GM18526 (cell line): Measurements from ENCODE around the gene AGR3.

Experiments
- POLR2A ChIP-seq: IDR thresholded peaks from 3 replicates; pipeline ENCODE4 v1.6.1; 2011; ENCODE audit not compliant: insufficient read length; ENCODE audit errors: extremely low read depth

The AGR3 gene

DNA sequence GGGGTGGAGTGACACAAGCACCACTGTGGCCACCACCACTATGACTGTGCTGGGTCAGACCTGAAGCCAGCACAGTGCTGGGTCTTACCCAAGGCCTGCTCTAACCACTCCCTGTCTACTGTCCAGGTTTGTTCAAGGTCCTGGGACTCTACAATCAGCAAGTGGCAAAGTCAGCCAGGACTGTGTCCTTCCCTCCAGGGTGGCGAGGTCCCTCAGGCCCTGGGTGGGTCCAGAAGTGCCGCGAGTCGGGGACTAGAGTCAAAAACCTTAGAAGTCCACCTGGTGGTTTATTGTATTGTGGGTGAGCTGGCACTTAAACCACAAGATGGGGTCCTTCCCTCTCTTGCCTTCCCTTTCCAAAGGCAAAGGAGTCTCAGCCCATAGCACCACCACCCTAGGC lies 30.8 kb upstream of the AGR3 start:
- TF ChIP-seq POLR2A = no peak

DNA sequence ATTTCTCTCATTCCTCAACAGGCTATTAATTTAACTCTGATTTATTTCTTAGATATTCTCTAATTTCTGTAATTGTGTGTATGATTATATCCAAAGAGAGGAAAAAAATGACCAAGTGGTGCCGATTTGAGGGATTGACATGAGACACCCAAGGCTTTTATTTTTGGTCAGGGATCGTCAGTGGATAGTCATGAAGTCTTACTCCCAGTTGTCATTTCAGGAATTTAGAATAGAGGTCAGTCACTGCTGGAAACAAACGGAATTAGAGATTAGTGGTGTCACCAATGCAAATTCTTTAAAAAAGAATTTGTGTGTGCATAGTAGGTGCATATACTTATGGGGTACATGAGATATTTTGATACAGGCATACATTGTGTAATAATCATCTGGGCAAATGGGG lies 26.8 kb upstream of the AGR3 start:
- TF ChIP-seq POLR2A = no peak

DNA sequence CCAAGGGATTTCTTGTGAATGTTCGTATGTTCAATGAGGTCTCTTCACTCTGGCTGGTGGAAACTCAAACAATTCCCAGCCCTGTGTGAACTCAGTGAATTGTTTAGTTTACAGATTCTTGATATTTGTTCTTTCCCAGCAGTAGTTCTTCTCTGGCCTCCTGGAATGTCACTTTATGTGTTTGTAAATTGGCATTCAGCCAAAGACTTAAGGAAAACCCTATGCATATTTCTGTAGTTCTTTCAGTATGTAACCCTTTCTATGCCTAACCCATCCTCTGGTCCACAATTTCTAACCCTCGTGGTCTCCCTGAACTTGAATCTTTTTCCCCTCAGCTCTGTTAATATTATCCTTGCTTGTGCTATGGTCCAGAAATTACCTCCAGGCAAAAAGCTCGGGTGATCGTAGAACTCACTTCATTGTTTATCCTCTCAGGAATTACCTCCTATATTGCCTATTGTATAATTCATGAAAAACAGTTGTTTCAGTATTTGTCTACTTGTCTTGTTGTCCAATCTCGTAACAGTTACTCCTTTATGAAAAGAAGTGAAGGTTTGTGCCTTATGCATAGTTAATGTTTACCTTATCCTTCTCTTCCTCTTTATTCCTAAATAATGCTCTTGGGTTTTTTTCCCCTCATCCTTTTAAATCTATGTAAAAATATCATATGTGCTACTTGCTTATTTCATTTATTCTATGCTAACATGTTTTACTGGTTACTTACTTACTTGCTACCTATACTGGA lies 23.7 kb upstream of the AGR3 start:
- no peak for TF ChIP-seq POLR2A

DNA sequence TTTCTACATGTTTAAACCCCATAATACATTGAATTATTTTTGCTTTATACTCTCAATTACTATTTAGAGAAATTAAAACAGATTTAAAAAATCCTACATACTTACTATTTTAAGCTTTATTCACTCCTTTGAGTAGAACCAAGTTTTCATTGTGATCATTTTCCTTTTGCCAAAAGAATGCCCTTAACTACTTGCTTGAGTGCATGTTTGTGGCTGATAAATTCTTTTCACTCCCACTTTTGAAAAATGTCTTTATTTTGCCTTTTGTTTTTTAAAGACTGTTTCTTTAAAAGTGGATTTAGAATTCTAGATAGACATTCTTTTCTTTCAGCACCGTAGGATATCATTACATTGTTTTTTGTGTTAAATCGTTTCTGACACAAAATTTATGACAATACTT lies 22.3 kb upstream of the AGR3 start:
- no peak for TF ChIP-seq POLR2A

DNA sequence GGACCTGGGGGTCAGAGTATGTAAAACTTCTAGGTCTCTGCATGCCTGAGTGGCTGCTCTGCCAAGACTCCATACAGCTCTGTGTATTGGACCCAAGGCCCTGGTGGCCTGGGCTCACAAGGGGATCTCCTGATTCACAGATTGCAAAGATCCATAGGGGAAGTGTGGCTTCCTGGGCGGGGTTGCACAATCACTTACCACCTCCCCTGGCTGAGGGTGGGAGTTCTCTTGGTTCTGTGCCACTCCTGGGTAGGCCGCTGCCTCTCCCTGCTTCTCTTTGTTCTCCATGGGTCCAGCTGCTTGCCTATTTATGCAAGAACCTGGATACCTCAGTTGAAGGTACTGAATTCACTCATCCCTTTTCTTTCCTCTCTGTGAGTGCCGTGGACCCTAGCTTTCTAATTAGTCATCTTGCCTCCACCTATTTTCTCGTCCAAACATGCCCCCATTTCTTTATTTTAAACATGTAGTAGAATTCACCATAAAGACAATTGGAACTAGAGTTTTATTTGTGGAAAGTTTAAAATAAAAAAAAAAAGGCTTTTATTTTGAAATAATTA lies 18.5 kb upstream of the AGR3 start:
- no peak for TF ChIP-seq POLR2A

DNA sequence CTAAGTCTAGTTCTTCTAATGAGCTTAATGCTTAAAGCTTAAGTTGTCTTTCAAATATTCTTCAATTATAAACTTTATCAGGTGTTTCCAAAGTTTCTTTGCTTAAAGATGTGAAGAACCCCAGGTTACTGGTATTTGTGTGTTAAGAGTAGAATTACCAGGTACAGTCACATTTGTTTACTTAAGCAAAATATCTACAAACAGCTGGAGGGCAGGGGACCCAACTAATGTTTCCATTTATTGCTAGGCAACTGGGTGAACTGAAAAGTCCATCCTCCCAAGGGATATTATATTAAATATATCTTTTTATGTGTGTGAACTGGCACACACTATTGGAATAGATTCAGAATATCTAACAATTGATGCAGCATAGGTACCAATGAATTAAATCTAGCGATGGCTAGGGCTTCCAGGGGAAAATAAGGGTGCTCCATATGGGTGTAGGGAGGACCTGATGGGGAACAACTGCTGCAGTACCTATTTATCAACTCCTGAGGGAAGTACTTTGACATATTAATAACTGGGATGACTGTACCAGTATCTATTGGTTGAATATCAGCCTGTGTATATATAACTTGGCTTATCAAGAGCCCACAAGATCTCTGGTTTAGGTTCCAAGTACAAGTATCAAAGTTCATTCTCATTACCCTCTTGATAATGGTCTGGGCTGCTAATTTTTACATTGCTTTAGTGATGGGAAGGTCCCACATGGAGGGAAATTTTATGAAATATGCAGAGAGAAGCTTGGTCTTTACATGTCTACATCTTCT lies 10.3 kb upstream of the AGR3 start:
- no peak for TF ChIP-seq POLR2A

DNA sequence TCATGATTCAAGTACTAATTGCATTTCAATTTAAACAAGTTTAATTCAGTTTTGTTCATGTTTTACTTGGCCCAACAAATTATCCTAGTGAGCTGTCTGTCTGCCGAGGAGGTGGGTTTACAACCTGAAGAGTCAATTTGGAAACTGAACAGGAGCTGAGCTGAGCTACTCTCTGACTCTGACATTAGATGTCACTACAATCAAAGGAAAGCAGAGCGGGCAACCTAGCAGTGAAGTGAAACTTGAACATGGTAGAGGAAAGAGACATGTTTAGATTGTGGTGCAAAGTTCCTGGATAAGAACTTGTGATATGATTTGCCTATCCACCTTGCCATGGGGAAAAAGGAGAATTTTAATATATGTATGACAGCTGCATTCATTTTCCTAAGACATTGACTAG lies 9.6 kb upstream of the AGR3 start:
- no peak for TF ChIP-seq POLR2A

DNA sequence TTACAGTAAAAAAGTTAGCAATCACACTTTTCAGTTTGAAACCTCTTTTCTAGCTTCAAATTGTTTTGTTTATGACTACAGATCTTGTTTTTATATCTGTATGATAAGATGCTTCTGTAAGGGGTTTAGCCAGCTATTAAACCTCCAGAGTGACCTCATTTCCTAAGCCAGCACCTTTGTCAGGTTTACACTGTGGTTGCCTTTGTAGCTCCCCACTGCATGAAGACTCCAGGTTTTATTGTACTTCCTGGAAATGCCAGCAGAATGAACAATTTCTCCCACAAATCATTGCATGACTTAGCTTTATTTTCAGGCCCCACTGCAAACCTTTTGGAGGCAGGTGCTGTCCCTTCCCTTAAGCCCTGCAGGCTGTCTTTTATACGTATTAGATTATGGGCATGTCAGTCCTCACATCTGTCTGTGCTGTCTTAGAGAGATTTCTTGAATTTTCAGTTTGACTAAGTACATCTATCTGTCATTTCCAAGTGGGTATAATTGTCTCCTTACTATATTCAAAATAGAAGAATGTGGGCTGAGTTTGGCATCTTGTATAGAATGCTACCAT lies 8.2 kb upstream of the AGR3 start:
- no peak for TF ChIP-seq POLR2A

DNA sequence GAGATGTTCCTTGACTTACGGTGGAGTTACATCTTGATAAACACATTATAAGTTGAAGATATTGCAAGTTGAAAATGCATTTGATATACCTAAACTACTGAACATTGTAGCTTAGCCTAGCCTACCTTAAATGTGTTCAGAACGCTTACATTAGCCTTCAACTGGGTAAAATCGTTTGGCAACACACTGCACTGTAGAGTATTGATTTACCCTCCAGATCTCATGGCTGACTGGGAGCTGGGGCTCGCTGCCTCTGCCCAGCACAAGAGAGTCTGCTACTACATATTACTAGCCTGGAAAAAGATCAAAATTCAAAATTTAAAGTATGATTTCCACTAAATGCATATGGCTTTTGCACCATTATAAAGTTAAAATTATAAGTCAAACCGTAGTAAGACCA lies 7.5 kb upstream of the AGR3 start:
- no peak for TF ChIP-seq POLR2A

DNA sequence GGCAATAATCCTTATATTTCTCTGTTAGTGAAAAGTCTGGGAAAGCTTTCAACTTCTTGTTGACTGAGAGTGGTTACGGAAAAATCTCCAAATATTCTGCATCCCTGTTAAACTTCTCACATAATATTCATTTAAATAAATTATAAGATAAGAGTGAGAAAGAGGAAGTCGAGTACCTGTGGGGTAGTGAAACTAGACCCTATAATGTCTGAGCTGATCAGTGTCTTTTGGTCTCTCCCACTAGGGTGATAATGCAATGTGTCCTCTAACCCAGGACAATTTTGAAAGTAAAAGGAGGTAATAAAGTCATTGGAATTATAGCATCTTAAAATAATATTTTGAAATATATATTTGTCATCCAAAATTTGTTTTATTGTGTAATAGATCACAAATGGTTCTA lies 2.1 kb upstream of the AGR3 start:
- no peak for TF ChIP-seq POLR2A

DNA sequence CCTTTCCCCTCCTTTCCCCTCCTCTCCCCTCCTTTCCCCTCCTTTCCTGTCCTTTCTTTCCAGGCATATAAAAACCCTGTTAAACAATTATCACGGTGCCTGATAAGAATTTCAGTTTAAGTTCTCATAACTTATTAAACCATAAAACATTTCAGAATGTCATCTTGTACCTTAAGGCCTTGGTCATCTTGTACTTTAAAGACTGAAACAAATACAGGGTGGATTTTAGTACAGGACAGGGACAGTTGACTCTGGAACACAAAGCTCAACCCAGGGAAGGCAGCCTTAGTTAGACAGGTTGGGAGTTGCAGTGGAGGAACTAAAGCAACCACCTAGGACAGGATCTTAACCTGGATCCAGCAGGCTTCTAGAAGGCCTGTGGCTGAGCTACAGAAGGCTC lies 1.2 kb downstream of the AGR3 start:
- no peak for TF ChIP-seq POLR2A

DNA sequence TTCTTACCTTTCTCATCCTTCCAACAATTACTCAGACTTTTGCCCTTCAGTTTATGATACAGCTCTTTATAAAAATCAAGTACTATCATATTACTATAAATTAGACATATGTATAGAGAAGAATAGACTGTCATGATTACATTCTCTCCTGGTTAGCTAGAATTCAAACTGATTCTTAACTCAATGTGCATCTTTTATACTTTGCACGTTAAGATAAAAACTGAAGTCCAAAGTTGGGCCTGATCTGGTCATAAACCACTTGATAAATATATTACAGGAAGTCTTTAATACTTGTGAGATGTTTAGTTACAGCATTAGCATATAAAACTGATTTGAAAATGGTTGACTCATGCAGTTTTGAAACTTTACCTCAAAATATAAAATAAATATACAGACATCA lies 2.6 kb downstream of the AGR3 start:
- TF ChIP-seq POLR2A = no peak

DNA sequence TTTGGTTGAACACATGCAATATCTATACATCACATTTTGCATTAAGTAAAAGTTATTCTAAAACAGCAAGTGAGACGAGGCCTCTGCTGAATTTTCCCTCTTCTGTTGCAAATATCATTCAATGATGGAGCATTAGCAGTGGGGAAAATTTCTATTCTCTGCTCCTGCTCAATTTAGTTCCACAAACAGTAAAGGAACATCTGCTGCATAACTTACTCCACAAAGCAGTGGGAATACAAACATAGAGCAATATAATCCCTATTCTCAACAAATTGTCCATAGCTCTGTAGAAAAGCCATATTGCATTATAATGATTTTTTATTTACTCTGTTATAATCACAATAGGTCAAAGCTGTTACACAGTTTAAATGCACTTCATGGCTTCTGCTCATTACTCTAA lies 5.9 kb downstream of the AGR3 start:
- TF ChIP-seq POLR2A = no peak

DNA sequence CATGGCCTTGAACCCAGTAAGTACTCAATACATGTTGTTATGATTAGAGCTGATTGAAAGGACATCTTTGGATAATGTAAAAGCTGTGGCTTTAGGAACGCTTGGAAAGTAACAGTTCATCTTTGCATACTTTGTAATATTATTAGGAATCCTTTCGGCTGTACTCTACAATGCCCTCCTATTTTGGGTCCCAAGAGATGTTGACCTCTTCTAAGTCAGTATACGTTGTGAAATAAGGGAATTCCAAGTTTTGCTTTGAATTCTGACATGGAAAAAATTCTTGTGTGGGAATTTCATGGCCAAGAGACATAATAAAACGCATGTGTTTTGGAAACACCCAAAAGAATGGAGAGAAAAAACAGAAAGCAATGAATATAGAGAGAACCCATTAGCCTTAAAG lies 7.7 kb downstream of the AGR3 start:
- no peak for TF ChIP-seq POLR2A

DNA sequence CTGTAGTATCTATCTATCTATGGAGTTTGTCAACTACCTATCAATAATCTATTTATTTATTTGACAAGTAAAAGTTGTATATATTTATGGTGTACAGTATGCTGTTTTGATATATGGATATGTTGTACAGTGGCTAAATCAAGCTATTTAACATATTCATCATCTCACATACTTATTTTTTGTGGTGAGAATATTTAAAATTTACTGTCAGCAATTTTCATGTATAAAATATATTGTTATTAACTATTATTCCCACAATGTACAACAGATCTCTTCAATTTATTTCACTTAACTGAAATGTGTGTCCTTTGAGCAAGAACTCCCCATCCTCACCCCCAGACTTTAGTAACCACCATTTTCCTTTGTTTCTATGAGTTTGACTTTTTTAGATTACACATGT lies 14.5 kb downstream of the AGR3 start:
- no peak for TF ChIP-seq POLR2A

DNA sequence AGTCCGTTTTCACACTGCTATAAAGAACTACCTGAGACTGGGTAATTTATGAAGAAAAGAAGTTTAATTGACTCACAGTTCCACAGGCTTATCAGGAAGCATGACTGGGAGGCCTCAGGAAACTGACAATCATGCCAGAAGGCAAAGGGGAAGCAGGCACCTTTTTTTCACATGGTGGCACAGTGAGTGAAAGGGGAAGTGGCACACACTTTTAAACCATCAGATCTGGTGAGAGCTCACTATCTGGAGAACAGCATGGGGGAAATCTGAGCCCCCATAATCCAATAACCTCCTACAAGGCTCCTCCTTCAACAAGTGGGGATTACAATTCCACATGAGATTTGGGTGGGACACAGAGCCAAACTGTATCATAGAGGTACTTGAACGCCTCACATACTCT lies 30.0 kb downstream of the AGR3 start:
- no peak for TF ChIP-seq POLR2A
